Activated T-helper 1 cell treated with anti-CD3 and anti-CD28 coated beads, Interleukin-12 subunit alpha, Interleukin-12 subunit beta, Interleukin-2, Interleukin-4 antibody, amounts not matched to agents 30 ng/mL and 10 ng/mL and 1 ng/mL, durations not matched to agents 14 hours and 24 hours and 36 hours (primary cell): ENCODE data around the gene NCAPG2. TPM values are rescaled to one million over a fixed set of nuclear protein-coding genes. Genes with fewer than 3 reads are reported as not detected.
"Not testable (repeated sequence)": the region's sequence is repeated elsewhere in the genome, so short reads cannot be mapped to it uniquely, and the experiment has no call there.

ENCODE experiments used
- DNase-seq: peaks from one replicate; pipeline ENCODE4 v3.0.0; 2021; ENCODE audit warnings: low spot score
- H3K27ac Mint-ChIP-seq: one replicate; pipeline ENCODE4 v1.8.0; 2021; ENCODE audit warnings: mild to moderate bottlenecking, mixed read lengths
- H3K27me3 Mint-ChIP-seq: one replicate; pipeline ENCODE4 v1.8.0; 2022; ENCODE audit warnings: mild to moderate bottlenecking, moderate library complexity, mixed read lengths; ENCODE audit not compliant: insufficient read depth
- H3K36me3 Mint-ChIP-seq: one replicate; pipeline ENCODE4 v1.8.0; 2021; ENCODE audit warnings: low read depth, mixed read lengths
- H3K4me1 Mint-ChIP-seq: one replicate; pipeline ENCODE4 v1.8.0; 2021; ENCODE audit warnings: low read depth, mixed read lengths
- H3K4me3 Mint-ChIP-seq: one replicate; pipeline ENCODE4 v1.8.0; 2021; ENCODE audit warnings: mild to moderate bottlenecking, moderate library complexity, mixed read lengths
- H3K9me3 Mint-ChIP-seq: one replicate; pipeline ENCODE4 v1.8.0; 2021; ENCODE audit warnings: mixed read lengths
- intact Hi-C: fragments of 100-400 bp; cut with micrococcal nuclease; formaldehyde crosslinking; loops from one replicate; pipeline ENCODE4 v1.15.1; 2024
- total RNA-seq: library from RNA; stranded (reverse); gene quantifications from 2 replicates; pipeline ENCODE4 v1.2.3, GENCODE V29; 2022

Gene NCAPG2
- total RNA-seq, 1 donor from 2014 or later = 76.5 TPM

DNA sequence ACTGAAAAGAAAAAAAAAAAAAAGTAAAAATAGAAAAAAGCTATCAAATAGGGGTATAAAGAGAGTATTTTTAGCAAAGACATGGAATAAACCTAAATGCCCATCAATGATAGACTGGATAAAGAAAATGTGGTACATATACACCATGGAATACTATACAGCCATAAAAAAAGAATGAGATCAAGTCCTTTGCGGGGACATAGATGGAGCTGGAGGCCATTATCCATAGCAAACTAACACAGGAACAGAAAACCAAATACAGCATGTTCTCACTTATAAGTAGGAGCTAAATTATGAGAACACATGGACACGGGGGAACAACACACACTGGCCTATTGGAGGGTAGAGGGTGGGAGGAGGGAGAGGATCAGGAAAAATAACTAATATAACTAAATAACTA is 7.0 kb downstream of the NCAPG2 start:
- H3K27ac Mint-ChIP-seq, intact Hi-C loops, DNase-seq, H3K9me3 Mint-ChIP-seq, H3K4me3 Mint-ChIP-seq, H3K27me3 Mint-ChIP-seq: not testable (repeated sequence)
- peaks cover 41% of the 10 kb centered on the region for H3K36me3 Mint-ChIP-seq
- peaks cover 73% of the 10 kb centered on the region for H3K4me1 Mint-ChIP-seq

GRCh38 chr7:158695726-158696452 is 8.7 kb downstream of the NCAPG2 start:
- H3K4me3 Mint-ChIP-seq = no peak overlapping the region
- no peak for DNase-seq
- intact Hi-C loops = loop anchor here (1.0 kb wide), 1 partner anchor 281 kb away; no protein-coding TSS in a partner anchor
- H3K36me3 Mint-ChIP-seq = peaks cover 38% of the 10 kb centered on the region
- peaks cover 56% of the 10 kb centered on the region for H3K4me1 Mint-ChIP-seq
- H3K9me3 Mint-ChIP-seq = no peaks in the 10 kb centered on the region
- H3K27ac Mint-ChIP-seq = peak overlapping the region; percentile 41
- no peaks in the 10 kb centered on the region for H3K27me3 Mint-ChIP-seq

DNA sequence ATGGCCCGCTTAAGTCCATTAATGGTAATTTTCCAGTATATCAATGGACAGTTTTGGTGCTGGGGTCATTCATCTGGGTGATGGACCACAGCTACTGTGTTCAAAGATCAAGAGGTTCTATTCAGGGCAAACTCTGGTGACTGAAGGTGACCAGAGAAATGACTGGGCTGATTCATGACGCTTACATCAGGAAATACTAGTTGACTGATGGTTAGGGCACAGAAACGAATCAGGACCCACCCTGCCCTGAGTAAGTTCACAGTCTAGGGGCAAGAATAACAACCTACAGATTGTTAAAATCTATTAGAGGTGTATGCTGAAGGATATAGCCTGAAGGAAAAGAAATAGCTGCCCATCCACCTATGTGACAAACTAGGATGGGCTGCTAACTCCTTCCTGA is 9.5 kb downstream of the NCAPG2 start:
- intact Hi-C loops = no loop called here
- Mint-ChIP-seq H3K4me1 (peaks cover 48% of the 10 kb centered on the region), H3K27ac (peak overlapping the region; percentile 47), H3K27me3 (no peaks in the 10 kb centered on the region), H3K36me3 (peaks cover 38% of the 10 kb centered on the region), H3K9me3 (no peaks in the 10 kb centered on the region), H3K4me3 (no peak overlapping the region)
- DNase-seq = no peak

- DNase-seq = no peak
- intact Hi-C loops = no loop called here
- H3K4me1 Mint-ChIP-seq = peaks cover 46% of the 10 kb centered on the region
- H3K27ac Mint-ChIP-seq = peak overlapping the region; percentile 19
- no peaks in the 10 kb centered on the region for H3K9me3 Mint-ChIP-seq
- no peaks in the 10 kb centered on the region for H3K27me3 Mint-ChIP-seq
- H3K4me3 Mint-ChIP-seq = no peak overlapping the region
- peaks cover 39% of the 10 kb centered on the region for H3K36me3 Mint-ChIP-seq
These were observed 10.0 kb downstream of the NCAPG2 start for GRCh38 chr7:158694650-158695049.

DNA sequence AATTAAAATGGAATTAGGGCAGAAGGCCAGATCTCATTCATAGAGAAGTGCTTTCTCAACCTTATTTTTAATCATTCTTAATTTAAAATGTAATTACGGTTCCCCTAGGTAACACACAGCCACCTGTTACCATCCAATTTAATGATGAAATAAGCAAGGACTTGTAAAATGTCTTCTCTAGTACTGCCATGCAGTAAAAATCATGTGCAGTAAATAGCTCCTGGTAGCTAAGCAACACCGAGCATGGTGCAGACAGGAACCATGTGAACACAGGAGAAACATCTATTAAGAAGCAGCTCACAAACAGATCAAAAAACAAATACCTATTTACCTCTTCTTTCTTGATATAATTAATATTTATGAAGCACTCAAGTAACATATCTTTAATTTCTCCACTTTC is 15.1 kb downstream of the NCAPG2 start:
- H3K9me3 Mint-ChIP-seq = no peaks in the 10 kb centered on the region
- H3K4me1 Mint-ChIP-seq = peaks cover 10% of the 10 kb centered on the region
- DNase-seq = no peak
- peaks cover 37% of the 10 kb centered on the region for H3K36me3 Mint-ChIP-seq
- H3K27ac Mint-ChIP-seq = no peak overlapping the region
- H3K27me3 Mint-ChIP-seq = no peaks in the 10 kb centered on the region
- no peak overlapping the region for H3K4me3 Mint-ChIP-seq
- intact Hi-C loops = no loop called here

DNA sequence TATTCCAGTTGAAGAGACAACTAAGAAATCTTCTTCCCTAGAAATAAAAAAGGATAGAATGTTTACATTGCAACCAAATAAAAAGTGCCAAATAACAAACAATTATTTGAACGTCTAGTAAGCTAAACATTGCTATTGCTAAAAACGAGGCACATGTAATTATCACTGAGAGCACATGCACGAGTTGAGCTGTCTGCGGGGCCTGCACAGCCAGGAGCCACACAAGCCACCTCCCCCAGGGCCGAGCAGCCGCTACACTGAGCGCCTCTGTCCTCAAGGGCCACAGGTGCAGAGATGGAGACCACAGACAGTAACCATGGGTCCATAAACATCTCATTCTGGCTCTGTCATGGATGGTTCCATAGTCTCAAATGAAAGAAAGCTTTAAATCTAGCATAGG is 17.2 kb downstream of the NCAPG2 start:
- Mint-ChIP-seq H3K36me3 (peaks cover 37% of the 10 kb centered on the region), H3K9me3 (no peaks in the 10 kb centered on the region), H3K27me3 (no peaks in the 10 kb centered on the region), H3K4me3 (no peak overlapping the region), H3K4me1 (no peaks in the 10 kb centered on the region), H3K27ac (no peak overlapping the region)
- intact Hi-C loops = no loop called here
- no peak for DNase-seq

GRCh38 chr7:158685693-158686092 is 18.9 kb downstream of the NCAPG2 start:
- Mint-ChIP-seq H3K36me3 (peaks cover 37% of the 10 kb centered on the region), H3K9me3 (no peaks in the 10 kb centered on the region), H3K27ac (no peak overlapping the region), H3K27me3 (no peaks in the 10 kb centered on the region), H3K4me3 (no peak overlapping the region), H3K4me1 (no peaks in the 10 kb centered on the region)
- intact Hi-C loops = no loop called here
- no peak for DNase-seq

- no peak for DNase-seq
- no peak overlapping the region for H3K4me3 Mint-ChIP-seq
- H3K27me3 Mint-ChIP-seq = no peaks in the 10 kb centered on the region
- intact Hi-C loops = no loop called here
- peaks cover 1% of the 10 kb centered on the region for H3K4me1 Mint-ChIP-seq
- H3K9me3 Mint-ChIP-seq = no peaks in the 10 kb centered on the region
- no peak overlapping the region for H3K27ac Mint-ChIP-seq
- H3K36me3 Mint-ChIP-seq = peaks cover 44% of the 10 kb centered on the region
These were observed 20.3 kb downstream of the NCAPG2 start for GRCh38 chr7:158684329-158684728.

DNA sequence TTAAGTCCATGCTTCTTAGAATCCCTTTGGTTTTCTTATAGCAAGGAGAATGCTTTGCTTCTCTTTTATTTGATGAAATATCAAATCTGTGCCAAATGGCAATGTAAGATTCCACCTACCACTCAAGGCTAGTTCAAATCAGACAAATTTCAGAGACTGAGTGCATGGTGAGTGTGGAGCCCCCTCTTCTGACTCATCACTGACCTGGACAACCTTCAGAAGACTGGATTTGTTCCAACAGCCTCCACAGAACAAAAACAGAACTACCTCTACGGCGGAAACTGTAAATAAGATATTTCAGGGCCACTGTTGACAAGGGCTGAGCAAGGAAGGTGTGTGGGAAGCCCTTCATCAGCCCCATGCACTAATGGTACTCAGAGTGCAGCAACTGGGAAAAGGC is 21.1 kb downstream of the NCAPG2 start:
- Mint-ChIP-seq H3K36me3 (peaks cover 43% of the 10 kb centered on the region), H3K27ac (no peak overlapping the region), H3K4me3 (no peak overlapping the region), H3K4me1 (peaks cover 5% of the 10 kb centered on the region), H3K9me3 (no peaks in the 10 kb centered on the region), H3K27me3 (no peaks in the 10 kb centered on the region)
- DNase-seq = no peak
- intact Hi-C loops = no loop called here

GRCh38 chr7:158682456-158682855 is 22.1 kb downstream of the NCAPG2 start:
- no peak for DNase-seq
- peaks cover 10% of the 10 kb centered on the region for H3K4me1 Mint-ChIP-seq
- H3K27me3 Mint-ChIP-seq = no peaks in the 10 kb centered on the region
- intact Hi-C loops = no loop called here
- no peak overlapping the region for H3K4me3 Mint-ChIP-seq
- peaks cover 37% of the 10 kb centered on the region for H3K36me3 Mint-ChIP-seq
- H3K27ac Mint-ChIP-seq = no peak overlapping the region
- no peaks in the 10 kb centered on the region for H3K9me3 Mint-ChIP-seq

DNA sequence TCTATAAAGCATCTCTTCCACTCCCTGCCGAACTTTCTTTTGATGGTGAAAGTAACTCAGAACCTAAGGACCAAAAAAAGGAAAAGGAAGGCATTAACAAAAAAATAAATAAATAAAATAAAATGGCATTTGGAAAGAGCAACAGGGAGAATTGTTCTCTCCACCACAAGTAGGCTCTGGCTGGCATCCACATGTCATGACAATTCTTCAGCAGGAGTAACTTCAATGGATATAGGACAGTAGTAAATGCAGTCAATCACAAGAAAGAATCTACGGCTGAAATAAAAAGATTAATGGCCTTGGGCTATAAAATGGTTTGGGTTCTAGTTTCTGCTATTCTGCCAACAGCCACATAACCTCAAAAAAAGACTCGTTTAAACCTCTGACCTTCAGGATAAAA is 23.9 kb downstream of the NCAPG2 start:
- H3K4me3 Mint-ChIP-seq = no peak overlapping the region

GRCh38 chr7:158676906-158677305 is 27.7 kb downstream of the NCAPG2 start:
- Mint-ChIP-seq H3K9me3 (no peaks in the 10 kb centered on the region), H3K27ac (peak overlapping the region; percentile 27), H3K36me3 (peaks cover 46% of the 10 kb centered on the region), H3K27me3 (no peaks in the 10 kb centered on the region), H3K4me3 (no peak overlapping the region), H3K4me1 (peaks cover 32% of the 10 kb centered on the region)
- no peak for DNase-seq
- intact Hi-C loops = no loop called here

More for the DNA sequence above, 23.9 kb downstream of the NCAPG2 start:
- Mint-ChIP-seq H3K9me3 (no peaks in the 10 kb centered on the region), H3K36me3 (peaks cover 43% of the 10 kb centered on the region), H3K4me1 (peaks cover 18% of the 10 kb centered on the region), H3K27me3 (no peaks in the 10 kb centered on the region), H3K27ac (no peak overlapping the region)
- intact Hi-C loops = no loop called here
- DNase-seq = no peak

DNA sequence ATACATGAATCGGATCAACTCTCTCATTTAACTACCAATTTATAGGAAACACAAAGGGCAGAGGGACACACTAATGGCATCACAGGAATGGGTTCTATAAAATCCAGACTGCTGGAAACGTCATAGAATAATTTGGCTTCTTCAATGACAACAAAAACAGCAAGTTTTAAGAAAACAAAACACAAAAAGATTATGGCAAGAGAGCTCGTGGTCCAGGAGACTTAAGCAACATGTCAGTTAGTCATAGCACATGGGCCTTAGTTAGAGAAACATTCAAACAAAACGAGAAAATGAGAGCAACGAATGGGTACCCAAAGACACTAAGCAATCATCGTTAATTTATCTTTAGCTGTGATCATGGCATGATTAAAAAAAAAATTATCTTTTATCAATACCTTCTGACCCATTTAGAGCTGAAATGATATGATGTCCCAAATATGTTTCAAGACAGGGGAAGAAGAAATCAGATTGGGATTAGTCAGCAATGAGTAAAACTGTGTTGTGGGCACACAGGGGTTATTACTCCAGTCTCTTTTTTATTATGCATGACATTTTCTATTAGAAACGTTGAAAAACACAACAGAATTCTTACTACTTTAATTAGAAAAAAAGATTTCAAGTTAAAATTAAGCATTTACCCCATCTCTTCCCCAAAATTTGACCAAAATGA is 28.3 kb downstream of the NCAPG2 start:
- peaks cover 49% of the 10 kb centered on the region for H3K36me3 Mint-ChIP-seq
- H3K4me1 Mint-ChIP-seq = peaks cover 32% of the 10 kb centered on the region
- no peaks in the 10 kb centered on the region for H3K9me3 Mint-ChIP-seq
- DNase-seq = no peak
- no peaks in the 10 kb centered on the region for H3K27me3 Mint-ChIP-seq
- no peak overlapping the region for H3K27ac Mint-ChIP-seq
- intact Hi-C loops = no loop called here
- H3K4me3 Mint-ChIP-seq = no peak overlapping the region
